Uterus (tissue), 4 donors: ENCODE measurements around the gene ATP6V1D. TPM values are rescaled to one million over a fixed set of nuclear protein-coding genes. Genes with fewer than 3 reads are reported as not detected.
"Not testable (repeated sequence)": the region's sequence is repeated elsewhere in the genome, so short reads cannot be mapped to it uniquely, and the experiment has no call there.

Source experiments
- DNase-seq, 2 donors: peaks; one replicate each; pipeline ENCODE4 v3.0.0-alpha.2; 2019 to 2020
- H3K27ac ChIP-seq, 2 donors: fragments of 200-600 bp; sonication (generic); 1 replicate in 1 of 2; 2 replicates in 1 of 2; pipeline ENCODE4 v1.5.1; 2016 to 2018
- H3K27me3 ChIP-seq, 2 donors: fragments of 200-600 bp; sonication (generic); one replicate each; pipeline ENCODE4 v1.5.1; 2018 to 2019; ENCODE audit warnings: control low read depth in 1 of 2
- H3K36me3 ChIP-seq, 2 donors: fragments of 200-600 bp; sonication (generic); one replicate each; pipeline ENCODE4 v1.5.1; 2019; ENCODE audit warnings: control low read depth in 1 of 2
- H3K4me1 ChIP-seq, 2 donors: fragments of 200-600 bp; sonication (generic); one replicate each; pipeline ENCODE4 v1.5.1; 2018 to 2019; ENCODE audit warnings: control low read depth in 1 of 2
- H3K4me3 ChIP-seq, 2 donors: fragments of 200-600 bp; sonication (generic); 1 replicate in 1 of 2; 2 replicates in 1 of 2; pipeline ENCODE4 v1.5.1; 2018 to 2019; ENCODE audit warnings: mild to moderate bottlenecking in 1 of 2
- H3K9me3 ChIP-seq, 2 donors: fragments of 200-600 bp; sonication (generic); one replicate each; pipeline ENCODE4 v1.5.1; 2019; ENCODE audit warnings: control low read depth in 1 of 2
- CTCF ChIP-seq, 4 experiments: fragments of 200-600 bp in 2 of 4; fragments of 450-650 bp in 2 of 4; sonication (generic) in 2 of 4; IDR thresholded peaks; one replicate each; pipeline ENCODE4 v1.5.1; 2016 to 2019; ENCODE audit warnings: antibody characterized with exemption in 4 of 4, mild to moderate bottlenecking in 2 of 4, moderate library complexity in 1 of 4
- POLR2A ChIP-seq, 2 donors: fragments of 450-650 bp; IDR thresholded peaks; one replicate each; pipeline ENCODE4 v1.6.1; 2016; ENCODE audit warnings: antibody characterized with exemption in 2 of 2, mild to moderate bottlenecking in 1 of 2, moderate library complexity in 1 of 2
- intact Hi-C: fragments of 100-400 bp; cut with DNase I; formaldehyde crosslinking; loops from one replicate; pipeline ENCODE4 v1.15.1; 2023; ENCODE audit warnings: low total_unique reads
- total RNA-seq, 4 donors: library from RNA; depleted of rRNA in 3 of 4; stranded (reverse); fragments of >200 nt in 3 of 4; gene quantifications; one replicate each; pipeline versions ENCODE4 v1.1.0 to v1.2.4, GENCODE V29; 2014 to 2023
- donor health status: DM: yes; HTN: yes; CAD: no.

The ATP6V1D gene
- total RNA-seq, 4 donors from 2014 or later = 28.5 to 60.8 (median 35.5) TPM

DNA sequence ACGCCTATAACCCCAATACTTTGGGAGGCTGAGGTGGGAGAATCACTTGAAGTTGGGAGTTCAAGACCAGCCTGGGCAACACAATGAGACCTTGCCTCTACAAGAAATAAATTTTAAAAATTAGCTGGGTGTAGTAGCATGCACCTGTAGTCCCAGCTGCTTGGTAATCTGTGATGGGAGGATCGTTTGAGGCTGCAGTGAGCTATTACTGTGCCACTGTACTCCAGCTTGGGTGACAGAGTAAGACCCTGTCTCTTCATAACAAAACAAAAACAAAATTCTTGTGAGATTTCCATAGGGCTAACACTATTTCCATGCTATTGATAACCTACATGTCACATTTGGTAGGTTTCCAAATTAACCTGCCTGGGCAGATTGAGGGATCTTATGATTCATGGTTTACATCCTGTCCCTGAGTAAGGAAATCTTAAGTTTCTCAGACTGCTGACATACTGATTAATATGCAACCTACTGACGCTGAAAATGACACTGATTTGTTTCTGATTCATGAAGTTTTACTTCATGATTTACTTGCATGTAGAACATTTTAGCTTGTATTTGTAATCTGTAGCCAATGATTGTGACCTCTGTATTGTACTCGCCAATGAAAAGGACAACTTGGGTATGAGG lies 15.9 kb downstream of the ATP6V1D start:
- Histone ChIP-seq H3K27me3 (no peaks in the 10 kb centered on the region), H3K9me3 (no peaks in the 10 kb centered on the region), H3K4me3 (no peak overlapping the region), H3K27ac (no peak overlapping the region), H3K36me3 (no peaks in the 10 kb centered on the region), H3K4me1 (no peaks in the 10 kb centered on the region)
- no peak for TF ChIP-seq CTCF (IDR thresholded peaks at IDR 0.05)
- no peak for TF ChIP-seq POLR2A (IDR thresholded peaks at IDR 0.05)
- intact Hi-C loops = no loop called here
- DNase-seq = no peak

GRCh38 chr14:67341231-67341630 lies 18.4 kb downstream of the ATP6V1D start:
- H3K27me3 ChIP-seq, intact Hi-C loops: not testable (repeated sequence)

DNA sequence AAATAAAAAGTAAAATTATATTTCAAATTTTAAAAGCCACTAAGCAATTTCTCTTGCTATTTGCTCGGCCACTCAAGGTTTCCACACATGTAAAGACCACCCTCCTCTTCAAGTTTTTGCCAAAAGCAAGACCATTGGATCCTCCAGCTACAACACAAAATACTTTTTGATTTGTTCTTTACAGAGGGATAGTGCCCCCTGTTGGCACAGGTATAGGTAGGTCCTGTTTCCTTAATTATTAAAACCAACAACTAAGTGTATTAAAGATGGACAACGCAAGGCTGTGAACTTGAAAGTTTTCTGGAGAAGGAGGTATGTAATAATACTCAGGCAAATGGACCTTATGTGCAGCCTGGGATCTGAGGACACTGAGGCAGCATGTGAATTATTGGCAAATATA lies 23.8 kb downstream of the ATP6V1D start:
- no peak overlapping the region for H3K4me3 ChIP-seq
- H3K9me3 ChIP-seq = no peaks in the 10 kb centered on the region
- no peaks in the 10 kb centered on the region for H3K27me3 ChIP-seq
- DNase-seq = no peak
- TF ChIP-seq POLR2A (IDR thresholded peaks at IDR 0.05) = no peak
- H3K27ac ChIP-seq = no peak overlapping the region
- H3K36me3 ChIP-seq = no peaks in the 10 kb centered on the region
- H3K4me1 ChIP-seq = no peaks in the 10 kb centered on the region
- intact Hi-C loops = no loop called here

More at GRCh38 chr14:67341231-67341630, 18.4 kb downstream of the ATP6V1D start:
- not testable (repeated sequence) for DNase-seq, H3K4me3 ChIP-seq, H3K36me3 ChIP-seq, H3K9me3 ChIP-seq, H3K4me1 ChIP-seq, H3K27ac ChIP-seq

DNA sequence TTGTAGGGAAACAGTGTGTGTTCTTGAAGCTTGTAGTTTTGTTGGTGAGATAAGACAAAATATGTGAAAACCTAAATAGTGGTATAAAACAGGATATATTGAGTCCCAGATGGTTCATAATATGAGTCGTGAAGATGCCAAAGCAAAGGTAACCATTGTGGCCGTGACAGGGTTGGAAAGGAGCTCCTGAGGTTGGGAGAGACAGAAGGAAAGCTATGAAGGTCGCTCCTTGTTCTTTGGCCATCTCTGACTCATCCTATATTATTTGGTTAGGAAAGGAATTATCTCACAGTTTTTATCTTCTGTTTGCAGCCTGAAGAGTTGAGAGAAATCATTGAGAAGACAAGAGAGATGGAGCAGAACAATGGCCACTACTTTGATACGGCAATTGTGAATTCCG lies 27.1 kb downstream of the ATP6V1D start:
- Histone ChIP-seq H3K4me3 (no peak overlapping the region), H3K27me3 (no peaks in the 10 kb centered on the region), H3K4me1 (no peaks in the 10 kb centered on the region), H3K9me3 (no peaks in the 10 kb centered on the region), H3K36me3 (no peaks in the 10 kb centered on the region), H3K27ac (no peak overlapping the region)
- no peak for DNase-seq
- intact Hi-C loops = no loop called here
- TF ChIP-seq CTCF (IDR thresholded peaks at IDR 0.05) = no peak
- TF ChIP-seq POLR2A (IDR thresholded peaks at IDR 0.05) = no peak

GRCh38 chr14:67331368-67332125 lies 28.1 kb downstream of the ATP6V1D start:
- no peaks in the 10 kb centered on the region for H3K4me1 ChIP-seq
- no peak overlapping the region for H3K4me3 ChIP-seq
- intact Hi-C loops = no loop called here
- no peak for TF ChIP-seq POLR2A (IDR thresholded peaks at IDR 0.05)
- TF ChIP-seq CTCF (IDR thresholded peaks at IDR 0.05) = no peak
- H3K36me3 ChIP-seq = no peaks in the 10 kb centered on the region
- no peaks in the 10 kb centered on the region for H3K9me3 ChIP-seq
- DNase-seq = no peak
- H3K27me3 ChIP-seq = no peaks in the 10 kb centered on the region
- no peak overlapping the region for H3K27ac ChIP-seq

DNA sequence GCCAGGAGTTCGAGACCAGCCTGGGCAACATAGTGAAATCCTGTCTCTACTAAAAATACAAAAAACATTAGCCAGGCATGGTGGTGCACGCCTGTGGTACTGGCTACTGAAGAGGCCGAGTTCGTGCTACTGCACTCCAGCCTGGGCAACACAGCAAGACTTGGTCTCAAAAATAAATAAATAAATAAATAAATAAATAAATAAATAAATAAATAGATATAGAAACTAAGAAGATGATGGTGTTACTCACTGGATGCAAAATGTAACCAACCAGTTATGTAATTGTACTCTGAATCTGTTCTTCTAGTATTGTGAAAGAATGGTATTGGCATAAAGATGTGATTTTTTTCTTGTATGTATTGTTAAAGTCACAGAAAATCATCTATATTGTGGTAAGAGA lies 29.9 kb downstream of the ATP6V1D start:
- intact Hi-C loops, H3K27ac ChIP-seq: not testable (repeated sequence)

More for the DNA sequence above, 29.9 kb downstream of the ATP6V1D start:
- H3K27me3 ChIP-seq, H3K36me3 ChIP-seq, H3K9me3 ChIP-seq, DNase-seq, H3K4me1 ChIP-seq, H3K4me3 ChIP-seq: not testable (repeated sequence)
